Gastrocnemius medialis (tissue), 4 donors: Measurements from ENCODE around the gene INMT.

Experiments
- POLR2A ChIP-seq, 2 donors: fragments of 450-650 bp; IDR thresholded peaks; one replicate each; pipeline ENCODE4 v1.6.1; 2017; ENCODE audit warnings: antibody characterized with exemption in 2 of 2, mild to moderate bottlenecking in 2 of 2, moderate library complexity in 2 of 2
- TF ChIP-seq, protein P1 (sequence below), 5 experiments: fragments of 450-650 bp in 3 of 5; fragments of 200-600 bp in 2 of 5; sonication (generic) in 2 of 5; IDR thresholded peaks in 4 of 5; conservative IDR thresholded peaks in 1 of 5; 1 replicate in 4 of 5; 2 replicates in 1 of 5; pipeline ENCODE4 v1.5.1; 2016 to 2019; ENCODE audit warnings: antibody characterized with exemption in 5 of 5, mild to moderate bottlenecking in 3 of 5, moderate library complexity in 3 of 5

DNA sequence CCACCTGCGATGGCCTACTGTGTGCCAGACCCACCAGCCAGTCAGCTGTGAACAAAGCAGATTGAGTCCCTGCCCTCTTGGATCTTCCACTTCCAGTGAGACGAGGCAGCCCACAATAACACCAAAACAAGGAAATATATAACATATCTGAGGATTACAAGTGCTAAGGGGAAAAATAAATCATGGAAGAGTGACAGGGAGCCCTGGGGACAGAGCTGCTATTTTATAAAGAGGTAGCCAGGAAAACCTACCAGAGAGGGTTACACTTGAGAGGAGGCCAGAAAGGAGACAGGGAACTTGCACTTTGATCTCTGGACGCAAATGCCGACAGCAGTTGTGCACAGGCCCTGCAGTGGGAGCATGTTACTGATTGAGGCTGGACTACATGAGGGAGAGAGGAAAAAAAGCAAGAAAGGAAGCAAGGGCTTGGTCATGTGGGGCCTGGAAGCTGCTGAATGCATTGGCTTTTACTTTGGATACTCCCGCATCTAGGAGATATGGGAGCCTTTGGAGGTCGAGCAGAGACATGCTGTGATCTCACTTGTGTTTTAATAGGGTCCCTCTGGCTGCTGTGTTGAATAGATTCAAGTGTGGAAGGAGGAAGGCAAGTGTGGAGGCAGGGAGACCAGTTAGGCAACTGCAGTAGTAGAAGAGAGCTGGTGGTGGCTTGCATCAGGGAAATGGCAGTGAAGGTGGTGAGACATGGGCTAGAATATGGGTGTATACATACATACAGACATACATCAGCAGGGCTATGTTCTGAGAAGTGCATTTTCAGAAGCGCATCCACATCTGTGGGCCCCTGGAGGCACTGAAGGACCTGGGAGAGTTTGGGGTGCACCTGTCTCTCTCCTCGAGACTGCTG is 45.5 kb downstream of the INMT start:
- TF ChIP-seq, protein P1, sequence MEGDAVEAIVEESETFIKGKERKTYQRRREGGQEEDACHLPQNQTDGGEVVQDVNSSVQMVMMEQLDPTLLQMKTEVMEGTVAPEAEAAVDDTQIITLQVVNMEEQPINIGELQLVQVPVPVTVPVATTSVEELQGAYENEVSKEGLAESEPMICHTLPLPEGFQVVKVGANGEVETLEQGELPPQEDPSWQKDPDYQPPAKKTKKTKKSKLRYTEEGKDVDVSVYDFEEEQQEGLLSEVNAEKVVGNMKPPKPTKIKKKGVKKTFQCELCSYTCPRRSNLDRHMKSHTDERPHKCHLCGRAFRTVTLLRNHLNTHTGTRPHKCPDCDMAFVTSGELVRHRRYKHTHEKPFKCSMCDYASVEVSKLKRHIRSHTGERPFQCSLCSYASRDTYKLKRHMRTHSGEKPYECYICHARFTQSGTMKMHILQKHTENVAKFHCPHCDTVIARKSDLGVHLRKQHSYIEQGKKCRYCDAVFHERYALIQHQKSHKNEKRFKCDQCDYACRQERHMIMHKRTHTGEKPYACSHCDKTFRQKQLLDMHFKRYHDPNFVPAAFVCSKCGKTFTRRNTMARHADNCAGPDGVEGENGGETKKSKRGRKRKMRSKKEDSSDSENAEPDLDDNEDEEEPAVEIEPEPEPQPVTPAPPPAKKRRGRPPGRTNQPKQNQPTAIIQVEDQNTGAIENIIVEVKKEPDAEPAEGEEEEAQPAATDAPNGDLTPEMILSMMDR (IDR thresholded peaks at IDR 0.05 in 4 of 5, conservative IDR thresholded peaks at IDR 0.05 in 1 of 5) = no peak
- no peak for TF ChIP-seq POLR2A (IDR thresholded peaks at IDR 0.05)
